SK-N-SH (cell line): Measurements from ENCODE around the gene MEGF6. TPM values are rescaled to one million over a fixed set of nuclear protein-coding genes. Genes with fewer than 3 reads are reported as not detected.

ENCODE experiments used
- CTCF ChIA-PET: fragments of 300-600, 350-600 bp; formaldehyde crosslinking; extraction: SDS; loops from one replicate; lab custom pipeline; 2021; lab: Yijun Ruan, JAX
- POLR2A ChIA-PET: fragments of 350-600 bp; sonication (Branson Sonifier 250); formaldehyde crosslinking; extraction: SDS; loops from one replicate; lab custom pipeline; 2020; ENCODE audit warnings: antibody characterized with exemption, inconsistent platforms; lab: Yijun Ruan, JAX
- DNase-seq: peaks from one replicate; pipeline ENCODE4 v3.0.0; 2012
- H2AFZ ChIP-seq: fragments of 200-600 bp; sonication (generic); 2 replicates; pipeline ENCODE4 v1.8.1; 2016; ENCODE audit warnings: antibody characterized with exemption, mild to moderate bottlenecking, low read depth
- H3F3A ChIP-seq: fragments of 200-600 bp; sonication (generic); replicated peaks from 2 replicates; pipeline ENCODE3; 2016; ENCODE audit warnings: antibody characterized with exemption, mild to moderate bottlenecking; ENCODE audit not compliant: insufficient read depth
- H3K27ac ChIP-seq, 2 experiments: fragments of 200-500 bp in 1 of 2; fragments of 200-600 bp in 1 of 2; sonication (Bioruptor generic) in 1 of 2; sonication (generic), shearing (Covaris generic) in 1 of 2; 2 replicates each; pipeline versions ENCODE4 v1.5.1 to v1.6.1; 2014 to 2016; ENCODE audit warnings: low read depth in 2 of 2, inconsistent platforms in 1 of 2, low read length in 1 of 2, mild to moderate bottlenecking in 1 of 2, mixed read lengths in 1 of 2
- H3K27me3 ChIP-seq: fragments of 200-600 bp; sonication (generic), shearing (Covaris generic); 2 replicates; pipeline ENCODE4 v1.6.1; 2016; ENCODE audit warnings: mixed run types; ENCODE audit not compliant: insufficient read depth
- H3K36me3 ChIP-seq, 2 experiments: fragments of 200-500 bp in 1 of 2; fragments of 200-600 bp in 1 of 2; sonication (Bioruptor generic) in 1 of 2; sonication (generic) in 1 of 2; replicated peaks in 1 of 2; 2 replicates each; pipeline versions ENCODE3 to v1.5.1; 2014 to 2016; ENCODE audit warnings: low read length in 1 of 2, mild to moderate bottlenecking in 1 of 2; ENCODE audit not compliant: insufficient read depth in 2 of 2, control insufficient read depth in 1 of 2
- H3K4me1 ChIP-seq, 2 experiments: fragments of 200-500 bp in 1 of 2; fragments of 200-600 bp in 1 of 2; sonication (Bioruptor generic) in 1 of 2; sonication (generic), shearing (Covaris generic) in 1 of 2; 2 replicates each; pipeline versions ENCODE4 v1.5.1 to v1.6.1; 2014 to 2016; ENCODE audit warnings: low read depth in 1 of 2, low read length in 1 of 2, mixed run types in 1 of 2; ENCODE audit not compliant: insufficient read depth in 2 of 2, control insufficient read depth in 1 of 2
- H3K4me2 ChIP-seq: fragments of 200-600 bp; sonication (generic), shearing (Covaris generic); 2 replicates; pipeline ENCODE4 v1.6.1; 2017; ENCODE audit warnings: mixed run types
- H3K4me3 ChIP-seq, 2 experiments: fragments of 200-500 bp in 1 of 2; fragments of 200-600 bp in 1 of 2; sonication (Bioruptor generic) in 1 of 2; sonication (generic), shearing (Covaris generic) in 1 of 2; 2 replicates each; pipeline versions ENCODE4 v1.5.1 to v1.8.1; 2014 to 2016; ENCODE audit warnings: low read depth in 2 of 2, inconsistent platforms in 1 of 2, low read length in 1 of 2, mild to moderate bottlenecking in 1 of 2, mixed read lengths in 1 of 2, moderate library complexity in 1 of 2
- H3K79me2 ChIP-seq: fragments of 200-600 bp; sonication (generic); 2 replicates; pipeline ENCODE4 v1.8.1; 2017; ENCODE audit warnings: mild to moderate bottlenecking; ENCODE audit not compliant: insufficient read depth
- H3K9ac ChIP-seq: fragments of 200-600 bp; sonication (generic); 2 replicates; pipeline ENCODE4 v1.6.1; 2017; ENCODE audit warnings: mixed run types
- H3K9me2 ChIP-seq: fragments of 200-600 bp; sonication (generic); 2 replicates; pipeline ENCODE4 v1.6.1; 2017; ENCODE audit warnings: mixed run types
- H3K9me3 ChIP-seq: fragments of 200-600 bp; sonication (generic); 2 replicates; pipeline ENCODE4 v1.6.1; 2017; ENCODE audit warnings: mixed run types, mild to moderate bottlenecking, moderate library complexity
- H4K20me1 ChIP-seq: fragments of 200-600 bp; sonication (generic); 2 replicates; pipeline ENCODE4 v1.6.1; 2017; ENCODE audit warnings: mild to moderate bottlenecking, mixed run types; ENCODE audit not compliant: insufficient read depth
- CHD2 ChIP-seq: fragments of 150-350 bp; IDR thresholded peaks from 2 replicates; pipeline ENCODE4 v1.6.1; 2018; ENCODE audit warnings: low read length; ENCODE audit not compliant: partially characterized antibody
- EP300 ChIP-seq, 2 experiments: IDR thresholded peaks; 2 replicates each; pipeline versions ENCODE4 v1.4.0 to v1.6.1; 2012; ENCODE audit warnings: borderline replicate concordance in 1 of 2, low read depth in 1 of 2, low read length in 1 of 2
- GATA2 ChIP-seq: sonication (generic); formaldehyde crosslinking; IDR thresholded peaks from 2 replicates; pipeline ENCODE4 v1.5.0; 2020; ENCODE audit warnings: mild to moderate bottlenecking, missing genetic modification reagents
- NFIC ChIP-seq: IDR thresholded peaks from 2 replicates; pipeline ENCODE4 v1.4.0; 2012; ENCODE audit warnings: borderline replicate concordance
- RAD21 ChIP-seq: IDR thresholded peaks from 2 replicates; pipeline ENCODE4 v1.6.1; 2012; ENCODE audit warnings: mild to moderate bottlenecking, low read length
- RCOR1 ChIP-seq: fragments of 150-350 bp; IDR thresholded peaks from 2 replicates; pipeline ENCODE4 v1.6.1; 2017; ENCODE audit warnings: antibody characterized with exemption, low read length
- TCF12 ChIP-seq: IDR thresholded peaks from 2 replicates; pipeline ENCODE4 v1.4.0; 2012
- YY1 ChIP-seq: IDR thresholded peaks from 2 replicates; pipeline ENCODE4 v1.4.0; 2012; ENCODE audit warnings: low read depth, mild to moderate bottlenecking
- WGBS: methylation state at CpG from one replicate; pipeline ENCODE4 v1.1.6; 2017; ENCODE audit warnings: low lambda C conversion rate; 5-methylcytosine and 5-hydroxymethylcytosine counted together
- polyA plus RNA-seq, 3 experiments: library from polyadenylated mRNA; depleted of rRNA; stranded (reverse); fragments of >200 nt; gene quantifications; 2 replicates each; pipeline ENCODE4 v1.2.3, GENCODE V29; 2012
- TF ChIP-seq, protein P1 (sequence below): IDR thresholded peaks from 2 replicates; pipeline ENCODE4 v1.6.1; 2012; ENCODE audit warnings: mild to moderate bottlenecking, low read depth, low read length, moderate library complexity
- TF ChIP-seq, protein P2 (sequence below): IDR thresholded peaks from 2 replicates; pipeline ENCODE4; 2012
- TF ChIP-seq, protein P3 (sequence below): IDR thresholded peaks from 2 replicates; pipeline ENCODE4 v1.4.0; 2012; ENCODE audit warnings: low read depth, borderline replicate concordance

MEGF6 gene
- polyA plus RNA-seq, 1 of the 3 experiments (the other 2 are of a cell fraction) = 7.6 TPM

DNA sequence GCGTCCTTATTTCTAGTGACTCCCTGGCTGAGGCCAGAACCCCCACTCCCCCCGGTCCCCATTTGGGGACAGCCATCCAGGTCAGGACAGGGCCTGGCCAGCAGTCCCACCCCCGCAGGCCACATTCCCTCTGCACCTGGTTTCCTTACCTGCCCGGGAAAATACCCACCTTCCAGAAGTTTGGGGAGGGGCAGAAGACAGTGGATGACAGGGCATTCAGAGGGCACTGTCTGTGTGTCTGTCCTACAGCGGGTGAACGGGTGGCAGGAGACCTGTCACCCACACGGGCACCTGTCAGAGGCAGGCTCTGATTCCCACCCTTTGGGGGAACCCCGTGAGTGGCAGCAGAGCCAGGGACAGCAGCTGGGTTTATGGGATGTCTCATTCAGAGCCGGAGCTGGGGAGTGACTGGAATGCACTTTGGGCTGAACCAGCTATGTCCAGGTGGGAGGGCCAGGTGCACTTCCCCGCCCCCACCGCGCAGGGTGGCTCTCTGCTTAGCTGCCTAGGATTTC is 154.8 kb downstream of the MEGF6 start:
- DNase-seq = no peak
- Histone ChIP-seq H3K4me2 (no peak overlapping the region), H3K4me1 (peaks cover 0 to 33% of the 10 kb centered on the region in 2 experiments; a peak in 1 of 4 replicates), H3K79me2 (no peaks in the 10 kb centered on the region), H3K4me3 (no peak overlapping the region), H3K9ac (no peak overlapping the region), H3K9me2 (no peaks in the 10 kb centered on the region), H3F3A (no peaks in the 10 kb centered on the region), H3K27ac (no peak overlapping the region), H3K36me3 (no peaks in the 10 kb centered on the region), H3K27me3 (no peaks in the 10 kb centered on the region), H3K9me3 (no peaks in the 10 kb centered on the region), H4K20me1 (no peaks in the 10 kb centered on the region), H2AFZ (no peak overlapping the region)
- TF ChIP-seq EP300 (IDR thresholded peaks at IDR 0.05; ENCODE audit: borderline replicate concordance in 1 of 2, low read depth in 1 of 2, low read length in 1 of 2) = no peak
- TF ChIP-seq, protein P1, sequence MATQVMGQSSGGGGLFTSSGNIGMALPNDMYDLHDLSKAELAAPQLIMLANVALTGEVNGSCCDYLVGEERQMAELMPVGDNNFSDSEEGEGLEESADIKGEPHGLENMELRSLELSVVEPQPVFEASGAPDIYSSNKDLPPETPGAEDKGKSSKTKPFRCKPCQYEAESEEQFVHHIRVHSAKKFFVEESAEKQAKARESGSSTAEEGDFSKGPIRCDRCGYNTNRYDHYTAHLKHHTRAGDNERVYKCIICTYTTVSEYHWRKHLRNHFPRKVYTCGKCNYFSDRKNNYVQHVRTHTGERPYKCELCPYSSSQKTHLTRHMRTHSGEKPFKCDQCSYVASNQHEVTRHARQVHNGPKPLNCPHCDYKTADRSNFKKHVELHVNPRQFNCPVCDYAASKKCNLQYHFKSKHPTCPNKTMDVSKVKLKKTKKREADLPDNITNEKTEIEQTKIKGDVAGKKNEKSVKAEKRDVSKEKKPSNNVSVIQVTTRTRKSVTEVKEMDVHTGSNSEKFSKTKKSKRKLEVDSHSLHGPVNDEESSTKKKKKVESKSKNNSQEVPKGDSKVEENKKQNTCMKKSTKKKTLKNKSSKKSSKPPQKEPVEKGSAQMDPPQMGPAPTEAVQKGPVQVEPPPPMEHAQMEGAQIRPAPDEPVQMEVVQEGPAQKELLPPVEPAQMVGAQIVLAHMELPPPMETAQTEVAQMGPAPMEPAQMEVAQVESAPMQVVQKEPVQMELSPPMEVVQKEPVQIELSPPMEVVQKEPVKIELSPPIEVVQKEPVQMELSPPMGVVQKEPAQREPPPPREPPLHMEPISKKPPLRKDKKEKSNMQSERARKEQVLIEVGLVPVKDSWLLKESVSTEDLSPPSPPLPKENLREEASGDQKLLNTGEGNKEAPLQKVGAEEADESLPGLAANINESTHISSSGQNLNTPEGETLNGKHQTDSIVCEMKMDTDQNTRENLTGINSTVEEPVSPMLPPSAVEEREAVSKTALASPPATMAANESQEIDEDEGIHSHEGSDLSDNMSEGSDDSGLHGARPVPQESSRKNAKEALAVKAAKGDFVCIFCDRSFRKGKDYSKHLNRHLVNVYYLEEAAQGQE = no peak
- no peak for TF ChIP-seq RCOR1
- TF ChIP-seq, protein P2, sequence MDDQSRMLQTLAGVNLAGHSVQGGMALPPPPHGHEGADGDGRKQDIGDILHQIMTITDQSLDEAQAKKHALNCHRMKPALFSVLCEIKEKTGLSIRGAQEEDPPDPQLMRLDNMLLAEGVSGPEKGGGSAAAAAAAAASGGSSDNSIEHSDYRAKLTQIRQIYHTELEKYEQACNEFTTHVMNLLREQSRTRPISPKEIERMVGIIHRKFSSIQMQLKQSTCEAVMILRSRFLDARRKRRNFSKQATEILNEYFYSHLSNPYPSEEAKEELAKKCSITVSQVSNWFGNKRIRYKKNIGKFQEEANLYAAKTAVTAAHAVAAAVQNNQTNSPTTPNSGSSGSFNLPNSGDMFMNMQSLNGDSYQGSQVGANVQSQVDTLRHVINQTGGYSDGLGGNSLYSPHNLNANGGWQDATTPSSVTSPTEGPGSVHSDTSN = no peak
- TF ChIP-seq NFIC = no peak
- TF ChIP-seq TCF12 = no peak
- TF ChIP-seq, protein P3, sequence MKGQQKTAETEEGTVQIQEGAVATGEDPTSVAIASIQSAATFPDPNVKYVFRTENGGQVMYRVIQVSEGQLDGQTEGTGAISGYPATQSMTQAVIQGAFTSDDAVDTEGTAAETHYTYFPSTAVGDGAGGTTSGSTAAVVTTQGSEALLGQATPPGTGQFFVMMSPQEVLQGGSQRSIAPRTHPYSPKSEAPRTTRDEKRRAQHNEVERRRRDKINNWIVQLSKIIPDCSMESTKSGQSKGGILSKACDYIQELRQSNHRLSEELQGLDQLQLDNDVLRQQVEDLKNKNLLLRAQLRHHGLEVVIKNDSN = no peak
- TF ChIP-seq CHD2 = no peak
- no peak for TF ChIP-seq GATA2 (CRISPR knock-in tag)
- no peak for TF ChIP-seq YY1
- TF ChIP-seq RAD21 = no peak
- CTCF ChIA-PET = interaction anchor here (0.8 to 3.7 kb wide), 4 partner anchors 25 to 170 kb away, joined by 3 to 26 read pairs (median 4); no protein-coding TSS in a partner anchor
- WGBS = 88% methylated on average over 7 of the region's 12 CpGs
- POLR2A ChIA-PET = no interaction called here
